ENCODE results near the gene ERMP1. TPM values are rescaled to one million over a fixed set of nuclear protein-coding genes. Genes with fewer than 3 reads are reported as not detected.
A peak's percentile ranks its signal among the peaks of the same experiment; 100 is the strongest.
"Not testable (repeated sequence)": the region's sequence is repeated elsewhere in the genome, so short reads cannot be mapped to it uniquely, and the experiment has no call there.

ERMP1 gene
- total RNA-seq, 1 donor from 2014 or later: 8.5 TPM

DNA sequence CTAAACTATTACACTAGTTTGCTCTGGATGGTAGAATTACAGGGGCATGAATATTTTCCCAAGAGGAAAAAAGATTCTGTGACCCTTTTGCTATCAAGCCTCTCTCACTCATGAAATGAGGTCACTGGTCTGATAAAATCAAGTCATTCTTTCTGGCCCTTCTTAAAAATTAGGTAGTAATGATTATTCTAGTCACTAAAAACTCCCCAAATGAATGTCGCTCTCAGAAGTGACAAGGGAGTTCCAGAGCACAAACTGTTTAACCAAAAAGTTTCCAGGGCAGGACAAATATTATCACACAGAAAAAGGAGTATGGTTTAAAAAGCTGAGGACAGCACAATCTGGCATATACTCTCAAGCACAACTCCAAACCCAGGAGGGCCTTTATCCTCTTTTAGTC is 12.5 kb downstream of the ERMP1 start:
- DNase-seq (ENCODE audit: low read depth): no peak

DNA sequence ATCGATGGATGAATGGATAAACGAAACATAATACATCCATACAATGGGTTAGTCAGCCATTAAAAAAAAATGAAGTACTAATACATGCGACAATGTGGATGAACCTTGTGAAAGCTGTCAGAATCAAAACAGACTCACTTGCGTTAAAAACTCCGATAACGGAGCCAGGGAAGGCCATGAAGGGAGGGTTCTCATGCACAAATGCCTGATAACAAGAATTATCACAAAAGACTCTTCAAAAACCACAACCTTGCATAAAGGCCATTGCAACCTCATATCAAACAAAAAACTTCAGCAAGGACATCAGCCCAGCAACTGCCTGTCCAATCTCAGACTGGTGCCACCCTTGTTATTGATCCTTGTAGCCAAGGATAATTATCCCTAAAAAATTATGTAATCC is 13.7 kb downstream of the ERMP1 start:
- DNase-seq (ENCODE audit: low read depth): no peak

DNA sequence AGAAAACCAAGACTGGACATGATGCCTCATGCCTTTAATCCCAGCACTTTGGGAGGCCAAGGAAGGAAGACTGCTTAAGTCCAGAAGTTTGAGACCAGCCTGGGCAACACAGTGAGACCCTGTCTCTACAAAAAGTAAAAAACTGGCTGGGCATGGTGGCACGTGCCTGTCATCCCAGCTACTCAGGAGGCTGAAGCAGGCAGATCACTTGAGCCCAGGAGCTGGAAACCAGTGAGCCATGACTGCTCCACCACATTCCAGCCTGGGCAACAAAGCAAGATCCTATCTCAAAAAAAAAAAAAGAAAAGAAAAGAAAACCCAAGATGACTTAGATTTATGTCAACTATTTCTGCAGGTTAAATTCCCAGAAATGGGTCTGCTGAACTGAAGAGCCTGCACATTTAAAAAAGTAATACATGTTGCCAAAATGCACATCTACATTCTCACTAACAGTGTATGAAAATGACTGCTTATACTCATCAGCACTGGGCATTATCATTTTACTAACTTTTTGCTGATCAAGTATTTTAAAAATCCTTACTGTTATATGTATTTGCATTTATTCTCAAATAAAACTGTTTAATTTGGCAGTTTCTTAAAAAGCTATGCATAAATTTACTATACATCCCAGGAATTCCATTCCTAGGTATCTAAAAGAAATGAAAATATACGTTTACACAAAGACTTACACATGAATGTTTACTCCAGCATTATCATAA is 14.3 kb downstream of the ERMP1 start:
- DNase-seq (ENCODE audit: low read depth): no peak

DNA sequence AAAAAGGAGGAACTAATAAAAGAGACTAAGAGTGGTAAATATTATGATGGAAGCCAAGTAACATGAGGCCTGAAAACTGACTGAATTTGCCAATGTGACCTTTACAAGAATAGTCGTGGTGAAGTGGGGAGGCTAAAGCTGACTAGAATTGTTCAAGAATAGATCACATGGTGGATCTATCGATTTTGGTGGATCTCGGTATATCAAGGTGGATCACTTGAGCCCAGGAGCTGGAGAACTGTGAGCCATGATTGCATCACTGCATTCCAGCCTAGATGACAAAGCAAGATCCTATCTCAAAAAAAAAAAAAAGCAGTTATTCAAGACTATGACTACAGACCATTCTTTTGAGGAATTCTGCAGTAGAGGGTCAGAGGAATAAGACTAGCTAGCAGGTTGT is 15.1 kb downstream of the ERMP1 start:
- no peak for DNase-seq (ENCODE audit: low read depth)

DNA sequence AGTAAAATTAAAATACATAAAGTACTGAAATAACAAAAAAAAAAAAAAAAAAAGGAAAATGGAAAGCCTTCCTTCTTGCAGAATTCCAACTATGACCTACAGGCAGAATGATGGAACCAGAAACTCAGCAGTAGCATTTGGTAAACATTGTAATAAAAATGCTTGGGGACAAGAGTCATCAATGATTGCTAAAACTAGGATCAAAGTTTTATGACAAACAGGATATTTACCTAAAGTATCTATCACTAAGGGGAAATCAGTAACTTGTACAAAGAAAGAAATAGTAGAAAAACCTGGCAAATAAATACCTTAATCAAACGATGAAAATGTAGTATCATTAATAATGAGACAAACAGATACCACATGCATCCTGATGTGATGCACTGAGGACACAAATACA is 17.5 kb downstream of the ERMP1 start:
- no peak for DNase-seq (ENCODE audit: low read depth)

DNA sequence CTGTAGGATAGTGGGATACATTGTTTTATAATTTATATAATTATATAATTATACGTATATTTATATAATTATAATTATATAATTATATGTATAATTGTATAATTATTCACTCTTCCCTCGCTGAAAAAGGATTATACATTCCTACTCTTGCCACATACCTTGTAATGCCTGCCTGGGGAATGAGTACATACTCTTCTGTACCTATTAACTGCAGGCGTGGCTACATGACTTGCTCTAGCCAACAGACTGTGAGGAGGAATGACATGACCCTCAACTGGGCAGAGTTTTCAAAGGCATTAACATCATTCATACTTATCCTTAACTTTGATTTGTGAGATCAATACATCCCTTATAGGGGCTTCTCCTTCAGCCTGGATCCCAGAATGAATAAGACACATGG is 19.1 kb downstream of the ERMP1 start:
- no peak for DNase-seq (ENCODE audit: low read depth)

DNA sequence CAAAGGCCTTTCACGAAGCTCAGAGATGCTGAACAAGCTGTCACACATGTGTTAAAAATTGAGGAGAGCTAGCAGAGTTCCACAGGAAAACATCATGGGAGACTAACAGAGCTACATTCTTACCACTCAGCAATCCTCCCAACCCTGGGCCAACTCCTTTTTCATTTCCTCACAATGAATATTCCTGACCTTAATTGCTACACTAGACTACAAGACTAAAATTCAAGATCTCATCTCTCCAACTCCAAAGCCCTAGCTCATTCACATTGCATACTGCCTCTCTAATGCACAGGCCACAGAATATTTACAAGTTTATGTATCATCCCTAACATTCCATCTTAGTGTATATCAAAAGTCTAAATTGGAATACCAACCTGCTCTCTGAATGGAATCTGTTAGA is 21.2 kb downstream of the ERMP1 start:
- DNase-seq (ENCODE audit: low read depth): no peak

DNA sequence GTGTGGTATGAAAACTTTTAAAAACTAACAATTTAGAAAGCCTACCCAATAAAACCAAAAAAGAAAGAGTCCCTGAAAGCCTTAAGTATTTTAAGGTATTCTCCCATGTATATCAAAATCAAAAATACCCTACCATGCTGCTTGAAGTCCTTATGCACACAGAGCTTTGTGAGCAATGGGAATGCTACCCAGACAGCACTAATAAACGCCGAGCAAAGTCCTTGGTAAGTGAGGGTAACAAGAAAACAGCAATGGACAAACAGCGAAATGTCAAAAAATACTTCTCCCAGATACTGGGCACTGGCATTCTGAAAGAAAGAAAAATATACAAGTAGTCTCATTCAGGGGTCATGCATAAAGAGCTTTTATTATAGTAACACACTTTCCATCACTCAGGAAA is 27.4 kb downstream of the ERMP1 start:
- DNase-seq (ENCODE audit: low read depth): no peak

DNA sequence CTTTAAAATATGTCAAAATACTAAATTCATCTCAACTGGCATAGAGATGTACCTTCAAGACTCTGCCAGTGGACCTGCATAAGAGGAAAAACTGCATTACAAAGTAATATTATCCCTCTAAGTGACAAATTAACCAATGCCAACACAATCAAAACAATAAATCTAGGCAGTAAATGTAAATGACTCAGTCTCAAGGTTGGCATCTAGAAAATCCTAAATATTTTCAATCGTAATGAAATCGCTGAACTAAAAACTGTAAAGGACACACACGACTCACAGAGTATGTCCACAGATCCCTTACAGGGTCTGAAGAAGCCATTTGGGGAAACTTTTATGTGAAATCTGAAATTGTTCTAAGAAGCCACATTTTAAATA is 31.2 kb downstream of the ERMP1 start:
- DNase-seq (ENCODE audit: low read depth): no peak

DNA sequence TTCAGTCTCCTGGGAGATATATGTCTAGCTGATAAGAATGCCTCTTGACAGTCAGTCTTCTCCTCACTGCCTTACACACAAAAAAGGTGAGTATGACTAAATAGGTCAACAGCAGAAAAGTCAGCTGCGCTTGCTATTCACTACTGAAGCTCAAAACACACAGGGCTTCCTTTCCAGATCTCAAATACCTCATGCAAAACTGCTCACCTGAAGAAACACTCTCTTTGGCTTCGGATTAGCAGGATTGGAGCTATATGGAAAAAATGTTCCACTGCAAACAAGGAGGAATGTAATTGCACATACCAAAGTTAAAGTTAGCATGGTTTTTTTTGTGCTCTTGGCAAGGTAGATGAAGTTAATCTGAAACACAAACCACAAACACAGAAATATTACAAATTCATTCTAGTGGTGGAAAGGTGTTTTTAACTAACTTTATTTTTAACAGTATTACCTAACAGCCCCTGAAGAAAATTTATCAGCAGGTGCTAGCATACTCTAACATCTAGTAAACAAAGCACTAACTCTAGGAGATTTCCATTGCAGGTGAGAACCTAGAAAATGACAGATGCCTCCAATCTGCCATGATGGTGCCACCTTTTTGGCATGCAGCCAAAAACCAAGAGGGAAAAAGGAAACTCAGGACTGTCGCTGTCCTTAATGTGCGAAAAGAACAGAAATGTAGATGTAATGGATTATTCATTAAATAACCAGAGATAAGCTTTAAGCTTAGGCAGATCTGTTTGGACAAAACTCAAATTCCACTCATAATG is 31.8 kb downstream of the ERMP1 start:
- DNase-seq (ENCODE audit: low read depth): no peak

DNA sequence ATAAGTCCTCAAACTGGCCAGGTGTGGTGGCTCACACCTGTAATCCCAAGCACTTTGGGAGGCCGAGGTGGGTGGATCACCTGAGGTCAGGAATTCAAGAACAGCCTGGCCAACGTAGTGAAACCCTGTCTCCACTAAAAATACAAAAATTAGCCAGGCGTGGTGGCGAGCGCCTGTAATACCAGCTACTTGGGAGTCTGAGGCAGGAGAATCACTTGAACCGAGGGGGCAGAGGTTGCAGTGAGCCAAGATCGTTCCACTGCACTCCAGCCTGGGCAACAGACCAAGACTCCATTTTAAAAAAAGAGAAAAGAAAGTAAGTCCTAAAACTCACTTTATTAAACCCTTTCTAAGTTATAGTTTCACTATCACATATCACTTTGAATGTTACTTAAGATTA is 32.5 kb downstream of the ERMP1 start:
- not testable (repeated sequence) for DNase-seq (ENCODE audit: low read depth)

DNA sequence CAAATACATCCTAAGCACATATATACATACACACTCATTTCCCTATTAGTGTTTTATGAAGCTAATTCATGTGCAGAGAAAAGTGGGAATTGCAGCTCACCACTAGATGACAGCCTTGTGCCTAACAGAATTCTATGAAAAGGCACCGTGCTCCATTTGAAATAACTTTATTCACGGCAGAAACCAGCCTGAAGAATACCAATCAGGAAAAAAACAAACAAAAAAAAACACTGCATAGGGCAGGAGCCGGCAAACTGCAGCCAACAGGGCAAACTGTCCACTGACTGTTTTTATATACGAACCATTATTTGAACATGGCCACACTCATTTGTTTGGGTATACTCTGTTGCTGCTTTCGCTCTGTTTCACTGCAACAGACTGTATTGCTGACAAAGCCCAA is 33.6 kb downstream of the ERMP1 start:
- peak; percentile 52 for DNase-seq (ENCODE audit: low read depth)

DNA sequence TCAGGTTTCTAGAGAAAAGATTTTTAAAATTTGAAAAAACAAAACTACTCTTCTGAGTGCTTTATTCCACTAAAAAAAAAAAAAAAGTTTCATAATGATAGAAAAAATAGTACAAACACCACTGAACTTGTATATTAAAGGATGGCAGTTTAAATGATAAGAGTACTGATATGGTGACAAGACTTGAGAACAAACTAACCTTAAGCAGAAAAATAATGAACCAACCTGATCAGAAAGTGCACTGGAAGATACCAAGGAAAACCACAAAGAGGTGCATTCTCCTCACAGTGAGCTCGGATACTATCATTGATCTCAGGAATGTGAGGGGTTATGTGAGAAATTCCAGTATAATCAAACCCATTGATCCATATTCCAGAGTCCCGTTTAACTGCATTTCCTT is 34.3 kb downstream of the ERMP1 start:
- no peak for DNase-seq (ENCODE audit: low read depth)

DNA sequence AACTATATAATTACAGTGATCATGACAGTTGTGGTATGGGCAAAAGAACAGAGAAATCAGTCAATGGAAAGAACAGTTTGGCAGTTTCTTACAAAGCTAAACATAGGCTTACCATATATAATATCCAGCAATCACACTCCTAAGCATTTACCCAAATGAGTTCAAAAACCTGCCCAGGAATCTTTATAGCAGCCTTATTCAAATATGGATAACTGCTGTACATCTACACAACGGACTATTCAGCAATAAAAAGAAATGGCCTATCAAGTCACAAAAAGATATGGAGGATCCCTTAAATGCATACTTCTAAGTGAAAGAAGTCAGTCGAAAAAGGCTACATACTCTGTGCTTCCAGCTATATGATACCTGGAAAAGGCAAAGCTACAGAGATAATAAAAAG is 36.6 kb downstream of the ERMP1 start:
- no peak for DNase-seq (ENCODE audit: low read depth)

DNA sequence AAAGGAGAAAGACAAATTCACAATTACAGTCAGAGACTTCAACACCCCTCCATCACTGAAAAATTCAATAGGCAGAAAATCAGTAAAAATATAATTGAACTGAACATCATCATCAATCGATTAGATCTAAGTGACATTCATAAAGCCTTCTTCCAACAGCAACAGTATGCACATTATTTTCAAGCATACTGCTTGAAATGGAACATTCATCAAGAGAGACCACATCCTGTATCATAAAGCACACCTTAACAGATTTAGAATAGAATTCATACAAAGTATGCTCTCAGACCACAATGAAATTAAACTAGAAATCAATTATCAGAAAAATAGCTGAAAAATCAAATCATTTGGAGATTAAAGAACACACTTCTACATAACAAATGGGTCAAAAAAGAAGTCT is 39.1 kb downstream of the ERMP1 start:
- DNase-seq (ENCODE audit: low read depth): no peak

DNA sequence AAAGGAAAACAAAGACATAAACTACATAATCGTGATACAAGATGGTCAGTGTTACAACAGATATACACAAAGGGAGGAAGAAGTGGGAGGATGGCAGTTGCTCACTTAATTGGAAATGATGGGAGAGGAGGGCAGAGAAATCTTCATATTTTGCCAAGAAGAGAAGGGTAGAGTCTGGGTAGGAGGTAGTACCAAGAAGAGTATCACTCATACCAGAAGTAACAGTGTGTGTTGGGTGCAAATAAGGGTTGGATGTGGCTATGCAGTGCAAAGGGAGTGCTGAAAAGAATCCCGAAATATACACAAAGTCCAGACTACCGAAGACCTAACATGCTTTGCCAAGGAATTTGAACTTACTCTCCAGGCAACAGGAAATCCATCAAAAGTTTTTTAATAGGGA is 41.0 kb downstream of the ERMP1 start:
- no peak for DNase-seq (ENCODE audit: low read depth)

DNA sequence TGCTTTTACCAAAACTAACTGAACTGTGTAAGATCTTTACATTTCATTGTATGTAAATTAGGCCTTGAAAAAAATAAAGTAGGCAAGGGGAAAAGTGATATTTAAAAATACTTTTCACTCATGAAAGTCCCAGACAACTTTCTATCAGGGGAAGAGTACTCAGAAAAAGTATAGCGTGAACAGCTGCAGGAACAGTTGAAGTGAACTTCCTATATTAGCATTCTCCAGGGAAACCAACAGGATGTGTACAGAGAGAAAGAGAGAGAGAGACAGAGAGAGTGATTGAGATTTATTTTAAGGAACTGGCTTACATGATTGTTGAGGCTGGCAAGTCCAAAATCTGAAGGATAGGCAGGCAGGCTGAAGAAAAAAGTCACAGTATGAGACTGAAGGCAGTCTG is 42.0 kb downstream of the ERMP1 start:
- peak; percentile 20 for DNase-seq (ENCODE audit: low read depth)

DNA sequence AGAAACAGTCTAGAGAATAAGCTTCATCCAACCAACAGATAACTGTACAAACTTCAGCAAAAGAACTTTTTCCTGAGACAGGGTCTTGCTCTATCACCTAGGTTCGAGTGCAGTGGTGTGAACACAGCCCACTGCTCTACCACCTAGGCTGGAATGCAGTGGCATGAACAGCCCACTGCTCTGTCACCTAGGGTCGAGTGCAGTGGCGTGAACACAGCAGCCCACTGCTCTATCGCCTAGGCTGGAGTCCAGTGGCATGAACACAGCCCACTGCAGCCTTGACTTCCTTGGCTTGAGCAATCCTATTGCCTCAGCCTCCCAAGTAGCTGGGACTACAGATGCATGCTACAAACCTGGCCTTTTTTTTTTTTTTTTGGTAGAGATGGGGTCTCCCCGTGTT is 43.4 kb downstream of the ERMP1 start:
- no peak for DNase-seq (ENCODE audit: low read depth)

DNA sequence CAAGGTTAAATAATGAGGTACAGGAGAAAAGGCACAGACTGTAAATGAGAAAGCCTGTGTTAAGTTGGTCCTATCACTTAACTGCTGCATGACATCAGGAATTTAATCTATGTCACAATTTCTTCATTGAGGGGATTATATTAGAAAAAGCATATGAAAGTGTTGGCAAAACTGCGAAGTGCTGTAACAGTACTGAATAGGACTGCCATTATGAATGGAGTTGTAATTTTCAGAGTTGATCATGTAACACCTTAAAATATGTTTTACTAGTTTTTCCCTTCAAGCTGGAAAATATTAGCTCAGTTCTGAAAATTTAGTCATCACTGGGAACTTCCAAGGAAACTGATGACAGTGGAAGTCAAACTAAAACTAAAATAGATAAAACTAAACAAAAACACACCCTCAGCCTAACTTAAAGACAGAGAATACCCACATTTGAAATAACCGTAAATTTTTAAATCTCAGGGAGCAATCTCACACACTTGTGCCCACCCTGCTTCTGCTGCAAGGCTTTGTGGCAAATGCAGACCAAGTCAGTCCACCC is 45.1 kb downstream of the ERMP1 start:
- no peak for DNase-seq (ENCODE audit: low read depth)

DNA sequence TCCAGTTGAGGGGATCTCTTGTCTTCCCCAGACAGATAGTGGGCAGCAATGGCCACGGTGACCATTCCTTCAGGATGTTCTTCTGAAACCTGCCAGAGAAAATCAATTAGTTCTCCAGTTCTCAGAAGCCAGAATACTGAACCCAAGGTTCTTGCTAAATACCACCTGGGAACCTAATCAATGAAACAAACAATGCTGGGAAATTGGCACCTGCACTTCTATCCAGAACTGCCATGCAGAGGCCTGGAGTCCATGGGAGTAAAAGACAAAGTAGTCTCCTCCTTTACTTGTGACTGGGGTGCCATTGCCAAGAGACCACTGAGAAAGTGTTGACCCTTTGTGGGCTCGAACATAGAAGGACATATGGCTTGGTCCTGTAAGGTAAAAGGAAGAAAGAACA is 45.7 kb downstream of the ERMP1 start:
- no peak for DNase-seq (ENCODE audit: low read depth)

DNA sequence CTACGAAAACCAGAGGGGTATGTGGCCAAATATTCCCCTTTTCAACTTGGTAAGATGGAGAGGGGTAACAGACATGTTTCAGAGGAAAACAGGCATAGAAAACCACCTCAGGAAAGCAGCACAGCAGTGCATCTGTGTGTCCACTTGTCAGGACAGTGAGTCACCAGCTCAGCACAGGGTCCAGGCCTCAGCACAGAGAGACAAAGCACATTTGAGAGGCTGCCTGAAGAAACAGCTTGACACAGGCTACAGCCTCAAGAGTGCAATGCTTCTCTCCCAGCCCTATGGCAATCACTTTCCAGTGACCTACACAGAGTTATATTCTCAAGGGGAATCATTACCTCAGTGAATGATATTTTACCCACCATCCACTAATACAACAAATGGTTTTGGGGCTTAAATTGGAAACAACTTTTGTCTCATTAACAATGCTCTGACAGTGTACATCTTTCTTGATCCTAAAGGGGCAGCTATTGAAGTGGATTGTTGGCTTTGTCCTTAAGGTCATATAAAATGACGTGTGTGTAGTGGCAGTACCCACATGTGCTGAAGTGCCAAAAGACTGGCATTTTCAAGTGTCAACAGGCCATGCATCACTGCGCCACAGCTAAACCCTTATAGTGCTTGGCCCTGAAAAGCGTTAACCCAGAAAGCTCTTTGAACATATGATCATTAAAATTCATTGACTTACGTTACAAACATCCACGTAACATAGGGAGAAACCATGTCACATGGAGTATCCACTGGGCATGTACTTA is 46.4 kb downstream of the ERMP1 start:
- DNase-seq (ENCODE audit: low read depth): peak; percentile 49

Data from myocyte (in vitro differentiated cells).